AG09309 (cell line): ENCODE results near the gene MYL5.

Source experiments
- DNase-seq: peaks from one replicate; pipeline ENCODE4 v3.0.0-alpha.2; 2010; ENCODE audit warnings: low read depth
- H3K4me3 ChIP-seq: 2 replicates; pipeline ENCODE4 v1.5.1; 2011; ENCODE audit warnings: mild to moderate bottlenecking, low read depth, low read length, moderate library complexity; ENCODE audit not compliant: control insufficient read depth
- CTCF ChIP-seq: IDR thresholded peaks from 2 replicates; pipeline ENCODE4 v1.5.1; 2011; ENCODE audit warnings: mild to moderate bottlenecking, low read depth, low read length, inconsistent platforms; ENCODE audit not compliant: insufficient read depth, control insufficient read depth; ENCODE audit errors: missing control alignments

The MYL5 gene

GRCh38 chr4:680551-680927, 6.2 kb downstream of the MYL5 start:
- no peak for TF ChIP-seq CTCF
- no peak for DNase-seq
- H3K4me3 ChIP-seq: peak overlapping the region; percentile 40

- no peak for TF ChIP-seq CTCF
- peak overlapping the region; percentile 40 for H3K4me3 ChIP-seq
Measured at GRCh38 chr4:680928-681645, 6.7 kb downstream of the MYL5 start.

GRCh38 chr4:681736-682451, 7.6 kb downstream of the MYL5 start:
- no peak for DNase-seq
- no peak overlapping the region for H3K4me3 ChIP-seq

More at GRCh38 chr4:680928-681645, 6.7 kb downstream of the MYL5 start:
- no peak for DNase-seq

GRCh38 chr4:682490-683172, 8.3 kb downstream of the MYL5 start:
- H3K4me3 ChIP-seq: no peak overlapping the region
- TF ChIP-seq CTCF: no peak
- DNase-seq: no peak

More at GRCh38 chr4:681736-682451, 7.6 kb downstream of the MYL5 start:
- TF ChIP-seq CTCF: no peak

- no peak for DNase-seq
- H3K4me3 ChIP-seq: no peak overlapping the region
- TF ChIP-seq CTCF: no peak
Measured at GRCh38 chr4:683247-683897, 9.0 kb downstream of the MYL5 start.

GRCh38 chr4:683982-684622, 9.8 kb downstream of the MYL5 start:
- TF ChIP-seq CTCF: peak; percentile 79
- no peak overlapping the region for H3K4me3 ChIP-seq
- DNase-seq: no peak
